Left lobe of liver (tissue), 2 donors: ENCODE results near the gene SLC35B1. TPM values are rescaled to one million over a fixed set of nuclear protein-coding genes. Genes with fewer than 3 reads are reported as not detected.

ENCODE experiments used
- ATAC-seq: fragments of 200-7000 bp; cut with Tn5 transposase; one replicate; pipeline ENCODE4 v1.9.1; 2020; ENCODE audit warnings: mild to moderate bottlenecking, moderate library complexity
- DNase-seq: peaks from one replicate; pipeline ENCODE4 v3.0.0-alpha.2; 2020; ENCODE audit warnings: low spot score
- total RNA-seq: library from RNA; stranded (reverse); gene quantifications from one replicate; pipeline ENCODE4 v1.2.1, GENCODE V29; 2021
- donor health status: DM: no; HTN: no; CAD: no; lungs with moderate emphysema.
- donor health status: DM: no; HTN: yes; CAD: no.

Gene SLC35B1, protein sequence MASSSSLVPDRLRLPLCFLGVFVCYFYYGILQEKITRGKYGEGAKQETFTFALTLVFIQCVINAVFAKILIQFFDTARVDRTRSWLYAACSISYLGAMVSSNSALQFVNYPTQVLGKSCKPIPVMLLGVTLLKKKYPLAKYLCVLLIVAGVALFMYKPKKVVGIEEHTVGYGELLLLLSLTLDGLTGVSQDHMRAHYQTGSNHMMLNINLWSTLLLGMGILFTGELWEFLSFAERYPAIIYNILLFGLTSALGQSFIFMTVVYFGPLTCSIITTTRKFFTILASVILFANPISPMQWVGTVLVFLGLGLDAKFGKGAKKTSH
- 54.5 TPM for total RNA-seq

DNA sequence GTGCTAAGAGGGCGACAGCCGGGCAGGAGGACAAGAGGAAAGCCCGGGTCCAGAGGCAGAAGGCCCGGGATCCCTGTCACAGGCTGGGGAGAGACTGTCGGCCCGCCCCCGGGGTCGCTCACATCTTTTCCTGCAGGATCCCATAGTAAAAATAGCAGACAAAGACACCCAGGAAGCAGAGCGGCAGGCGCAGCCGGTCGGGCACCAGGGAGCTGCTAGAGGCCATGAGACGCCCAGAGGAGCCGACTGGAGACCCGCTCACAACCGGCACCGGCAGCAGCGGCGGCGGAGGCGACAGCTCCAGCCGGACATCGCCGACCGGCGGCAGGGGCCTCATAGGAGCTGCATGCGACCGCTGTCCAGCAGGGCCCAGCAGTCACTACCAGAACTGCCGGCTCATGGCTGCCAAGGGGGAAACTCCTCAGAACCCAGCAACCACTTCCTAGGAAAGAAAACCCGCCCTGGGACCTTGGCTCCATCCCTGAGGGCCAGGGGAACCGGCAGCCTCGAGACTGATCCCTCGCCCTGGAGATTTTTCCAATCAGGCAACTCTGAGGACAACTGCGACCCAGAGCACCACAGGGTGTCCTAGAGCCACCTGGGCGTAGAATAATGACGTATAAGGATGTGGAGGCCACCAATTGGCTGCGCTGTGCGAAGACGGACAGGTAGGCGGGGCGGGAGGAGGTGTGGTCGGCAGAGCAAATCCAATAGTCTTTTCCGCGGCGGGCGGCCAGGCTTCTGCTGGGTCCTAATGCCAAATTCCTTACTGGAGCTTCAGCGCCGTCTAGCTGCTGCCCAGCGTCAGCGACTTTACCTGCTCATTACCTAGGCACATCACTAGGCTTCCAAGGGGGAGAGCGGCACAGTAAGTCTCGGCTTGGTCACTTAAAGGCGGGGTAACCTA, at the start of gene SLC35B1:
Gene SLC35B1, minus strand, starts transcription at position 357 of the 907 bp plus-strand sequence. Its CDS starts 131 bp downstream, at position 226.
- ATAC-seq (peak; percentile 92), DNase-seq (peak; percentile 99)

DNA sequence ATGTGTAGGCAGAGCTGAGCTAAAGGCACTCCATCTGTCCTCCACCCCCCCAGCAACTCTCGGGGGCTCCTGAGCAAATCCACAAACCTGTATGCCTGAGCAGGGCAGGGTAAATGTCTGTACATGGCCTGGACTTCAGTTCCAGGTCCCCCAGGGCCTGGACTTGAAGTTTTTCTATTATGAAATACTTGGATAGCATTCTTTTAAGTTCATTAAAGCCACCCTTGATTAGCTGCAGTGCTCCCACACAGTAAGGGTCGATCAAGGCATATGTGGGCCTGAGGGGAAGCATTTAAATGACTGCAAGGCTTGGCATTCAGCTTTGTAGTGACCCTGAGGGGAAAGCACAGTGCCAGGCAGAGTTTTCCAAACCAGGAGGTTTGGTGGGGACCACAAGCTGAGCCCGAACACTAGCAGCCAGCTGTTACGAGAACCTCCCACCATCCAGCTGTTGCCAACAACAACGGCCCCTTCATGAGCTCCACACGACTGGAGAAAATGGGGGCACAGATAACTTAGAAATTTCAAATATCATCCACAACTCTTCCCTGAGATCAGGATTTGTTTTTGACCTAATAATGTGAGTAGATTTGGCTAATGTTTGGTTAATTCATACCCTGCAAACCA, 49.5 kb upstream of the SLC35B1 start:
- DNase-seq (no peak), ATAC-seq (peak; percentile 65)

DNA sequence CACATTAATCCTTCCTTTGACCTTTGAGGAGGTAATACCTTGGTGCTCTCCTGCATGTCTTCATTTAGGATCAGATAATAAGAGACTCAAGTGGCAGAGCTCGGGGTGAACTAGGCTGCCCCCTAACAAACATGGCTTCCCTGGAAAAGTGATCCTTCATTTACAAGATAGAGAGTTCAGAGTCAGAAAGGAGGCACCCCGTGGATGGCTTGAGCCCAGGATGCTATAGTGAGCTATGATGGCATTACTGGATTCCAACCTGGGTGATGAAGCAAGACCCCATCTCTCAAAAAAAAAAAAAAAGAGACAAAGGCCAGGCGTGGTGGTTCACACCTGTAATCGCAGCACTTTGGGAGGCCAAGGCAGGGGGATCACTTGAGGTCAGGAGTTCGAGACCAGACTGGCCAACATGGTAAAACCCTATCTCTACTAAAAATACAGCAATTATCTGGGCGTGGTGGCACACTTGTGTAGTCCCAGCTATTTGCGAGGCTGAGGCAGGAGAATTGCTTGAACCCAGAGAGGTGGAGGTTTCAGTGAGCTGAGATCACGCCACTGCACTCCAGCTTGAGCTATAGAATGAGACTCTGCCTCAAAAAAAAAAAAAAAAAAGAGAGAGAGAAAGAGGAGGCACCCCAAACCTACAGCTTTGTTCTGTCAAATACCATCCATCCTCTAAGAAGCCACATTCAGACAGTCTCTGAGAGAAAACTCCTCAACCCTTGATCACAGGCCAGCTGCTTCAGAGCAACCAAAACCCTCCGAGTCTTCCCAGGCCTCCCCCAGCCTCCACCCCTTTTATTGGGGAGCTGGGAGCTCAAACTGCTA, 48.8 kb upstream of the SLC35B1 start:
- ATAC-seq (no peak), DNase-seq (no peak)

DNA sequence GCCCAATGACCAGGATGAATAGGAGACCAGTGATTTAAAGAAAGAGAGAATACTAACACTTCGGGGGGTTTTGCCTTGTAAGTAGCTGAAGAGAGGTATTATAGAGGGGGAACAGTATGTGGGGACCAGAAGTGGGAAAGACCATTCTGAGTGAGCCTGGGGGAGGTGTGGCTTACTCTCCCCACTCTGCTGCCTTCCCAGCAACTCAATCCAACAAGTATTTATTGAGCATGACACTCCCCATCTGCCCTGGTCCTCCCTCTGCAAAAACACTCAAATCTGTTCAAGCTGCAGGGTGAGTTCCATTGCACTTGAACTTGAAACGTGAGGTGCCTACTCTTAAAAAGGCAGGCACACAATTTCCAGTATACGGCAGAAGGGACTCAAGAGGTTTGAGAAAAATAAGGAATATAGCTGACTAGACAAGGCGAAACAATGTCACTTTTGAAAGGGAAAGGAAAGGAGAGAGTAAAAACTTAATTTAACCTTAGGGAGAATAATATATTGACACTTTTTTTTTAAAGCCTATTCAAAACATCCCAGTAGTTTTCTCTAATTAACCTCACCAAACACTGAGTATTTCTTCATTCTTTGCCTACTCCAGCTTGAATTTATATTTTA, 48.0 kb upstream of the SLC35B1 start:
- ATAC-seq (no peak), DNase-seq (no peak)

DNA sequence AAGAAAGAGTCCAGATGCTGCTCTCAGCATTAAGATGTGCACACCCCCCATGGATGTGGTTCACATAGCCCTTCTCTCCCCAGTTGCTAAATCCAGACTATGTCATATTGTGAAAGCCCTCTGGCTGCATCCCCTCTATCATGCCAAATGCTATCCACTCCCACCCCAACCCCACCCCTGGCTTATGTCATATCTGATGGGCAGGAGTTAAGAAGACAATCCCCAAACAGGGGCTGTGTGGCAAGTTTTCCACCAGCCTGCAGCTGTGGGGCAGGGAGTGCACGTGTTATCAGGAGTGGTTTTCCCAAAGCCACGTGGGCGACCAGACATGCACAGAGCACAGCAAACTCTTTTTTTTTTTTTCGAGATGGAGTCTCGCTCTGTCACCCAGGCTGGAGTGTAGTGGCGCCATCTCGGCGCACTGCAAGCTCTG, 46.2 kb upstream of the SLC35B1 start:
- DNase-seq = no peak
- ATAC-seq = peak; percentile 52

DNA sequence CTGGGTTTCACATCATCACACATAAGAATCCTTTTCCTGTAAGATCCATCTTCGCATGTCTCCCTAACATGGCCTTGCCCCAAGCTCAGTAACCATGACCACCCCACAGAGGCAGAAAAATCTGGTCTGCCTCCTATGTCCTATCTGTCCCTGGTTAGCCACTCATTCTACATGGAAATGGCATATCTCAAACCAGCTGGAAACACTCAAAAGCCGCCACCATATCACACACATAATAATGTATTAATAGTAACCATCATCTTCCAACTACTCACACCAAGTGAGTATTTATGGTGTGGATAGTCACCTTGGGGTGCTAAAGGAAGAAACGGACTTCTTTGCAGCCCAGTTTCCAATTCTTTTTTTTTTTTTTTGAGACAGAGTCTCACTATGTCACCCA, 44.7 kb upstream of the SLC35B1 start:
- DNase-seq (no peak), ATAC-seq (no peak)

DNA sequence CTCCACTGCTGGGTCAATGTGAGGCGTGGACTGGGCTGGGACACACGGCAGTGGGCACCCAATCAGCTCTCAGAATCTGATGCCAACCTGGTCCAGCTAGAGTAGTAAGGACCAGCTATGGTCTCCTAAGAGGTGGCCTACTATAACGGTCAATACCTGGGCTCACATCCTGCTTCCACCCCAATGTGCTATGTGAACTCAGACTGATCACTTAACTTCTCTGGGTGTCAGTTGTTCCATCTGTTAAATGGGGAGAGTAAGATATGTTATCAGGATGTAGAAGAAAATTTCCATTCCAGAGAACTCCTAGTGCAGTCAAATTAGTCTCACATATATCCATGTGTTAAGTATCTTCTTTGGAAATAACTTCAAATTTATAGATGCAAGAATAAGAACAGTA, 42.0 kb upstream of the SLC35B1 start:
- no peak for DNase-seq
- ATAC-seq = no peak

DNA sequence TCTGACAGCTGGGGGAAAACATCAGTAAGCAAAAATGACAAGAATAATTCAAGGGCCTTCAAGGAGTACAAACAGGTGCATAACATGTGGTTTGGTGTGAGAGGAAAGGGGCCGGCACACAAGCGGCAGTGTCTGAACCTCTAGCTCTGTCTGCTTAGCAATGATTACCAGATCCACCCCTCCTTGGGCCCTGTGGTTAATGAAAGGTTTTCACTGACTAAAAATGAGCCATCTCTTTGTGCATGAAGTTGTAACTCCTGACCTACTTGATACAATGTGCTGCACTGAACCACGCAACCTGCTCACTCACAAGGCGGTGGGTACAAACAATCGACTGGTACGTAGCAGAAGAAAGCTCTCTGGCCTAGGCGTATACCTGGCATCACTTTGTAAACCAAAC, 41.0 kb upstream of the SLC35B1 start:
- ATAC-seq = no peak
- DNase-seq = no peak

DNA sequence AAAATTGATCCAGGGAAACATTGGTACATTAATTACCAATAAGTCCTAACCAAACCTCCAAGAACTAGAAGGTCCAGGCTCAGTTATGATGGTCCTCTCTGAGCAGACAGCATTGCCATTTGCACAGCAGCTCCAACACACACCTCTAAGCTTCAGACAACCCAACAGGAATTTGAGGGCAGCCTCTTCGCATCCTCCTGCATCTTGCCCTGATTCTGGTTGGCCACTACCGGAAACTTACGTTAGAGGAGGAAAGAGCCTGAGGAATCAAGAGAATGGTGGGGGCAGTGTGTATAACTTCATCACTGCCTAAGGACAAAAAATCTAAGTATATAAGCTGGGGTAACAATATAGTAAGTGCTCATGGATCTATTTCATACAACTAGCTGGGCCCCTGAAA, 40.5 kb upstream of the SLC35B1 start:
- no peak for ATAC-seq
- DNase-seq = no peak

DNA sequence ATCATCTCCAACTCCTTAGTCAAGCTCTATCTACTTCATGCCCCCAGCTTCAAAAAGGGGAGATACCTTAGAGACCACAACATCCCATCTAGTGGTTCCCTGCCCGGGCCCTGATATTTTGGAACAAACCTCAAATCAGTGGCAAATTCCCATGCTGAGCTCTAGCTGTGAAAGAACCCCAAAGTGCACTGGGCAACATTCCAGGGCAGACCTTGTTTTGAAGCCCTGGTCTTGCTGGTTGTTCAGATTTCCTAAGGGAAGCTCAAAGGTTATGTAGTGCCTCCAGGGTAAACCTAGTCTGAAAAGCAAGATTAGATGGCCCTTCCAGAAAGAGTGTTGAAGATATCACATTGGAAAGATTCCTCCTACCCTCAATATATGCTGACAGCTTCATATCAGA, 39.9 kb upstream of the SLC35B1 start:
- DNase-seq (peak; percentile 75), ATAC-seq (peak; percentile 76)

DNA sequence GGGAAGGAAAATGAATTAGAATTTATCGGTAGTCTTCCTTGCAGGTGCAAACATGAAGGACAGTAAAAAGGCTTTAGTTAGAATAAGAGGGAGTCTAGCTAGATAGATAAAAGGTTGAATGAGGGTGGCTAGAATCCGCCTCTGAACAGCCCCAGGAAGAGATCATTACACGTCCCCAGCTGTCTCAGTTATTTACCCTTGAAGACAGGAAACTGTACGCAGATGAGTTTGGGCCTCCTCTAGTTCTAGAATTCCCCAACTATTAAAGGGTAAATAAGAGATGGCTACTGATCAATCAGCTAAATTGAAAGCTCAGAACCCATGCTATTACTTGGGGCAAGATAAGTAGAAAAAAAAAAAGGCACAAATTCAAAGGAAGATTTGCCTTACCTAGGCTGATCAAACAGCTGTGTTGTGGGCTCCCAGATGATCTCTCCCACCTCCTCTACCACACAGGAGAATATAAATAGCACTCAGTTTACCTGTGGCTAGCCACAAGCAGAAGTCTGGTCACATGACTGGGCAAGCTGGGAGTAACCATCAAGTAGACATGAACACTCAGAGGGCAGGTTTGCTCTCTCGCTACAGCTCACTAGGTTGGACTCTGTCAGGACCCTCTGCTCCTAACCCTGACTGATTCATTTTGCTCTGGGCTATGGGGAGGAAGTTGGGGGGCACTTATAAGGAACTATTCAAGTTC, 39.2 kb upstream of the SLC35B1 start:
- ATAC-seq = peak; percentile 13
- no peak for DNase-seq

DNA sequence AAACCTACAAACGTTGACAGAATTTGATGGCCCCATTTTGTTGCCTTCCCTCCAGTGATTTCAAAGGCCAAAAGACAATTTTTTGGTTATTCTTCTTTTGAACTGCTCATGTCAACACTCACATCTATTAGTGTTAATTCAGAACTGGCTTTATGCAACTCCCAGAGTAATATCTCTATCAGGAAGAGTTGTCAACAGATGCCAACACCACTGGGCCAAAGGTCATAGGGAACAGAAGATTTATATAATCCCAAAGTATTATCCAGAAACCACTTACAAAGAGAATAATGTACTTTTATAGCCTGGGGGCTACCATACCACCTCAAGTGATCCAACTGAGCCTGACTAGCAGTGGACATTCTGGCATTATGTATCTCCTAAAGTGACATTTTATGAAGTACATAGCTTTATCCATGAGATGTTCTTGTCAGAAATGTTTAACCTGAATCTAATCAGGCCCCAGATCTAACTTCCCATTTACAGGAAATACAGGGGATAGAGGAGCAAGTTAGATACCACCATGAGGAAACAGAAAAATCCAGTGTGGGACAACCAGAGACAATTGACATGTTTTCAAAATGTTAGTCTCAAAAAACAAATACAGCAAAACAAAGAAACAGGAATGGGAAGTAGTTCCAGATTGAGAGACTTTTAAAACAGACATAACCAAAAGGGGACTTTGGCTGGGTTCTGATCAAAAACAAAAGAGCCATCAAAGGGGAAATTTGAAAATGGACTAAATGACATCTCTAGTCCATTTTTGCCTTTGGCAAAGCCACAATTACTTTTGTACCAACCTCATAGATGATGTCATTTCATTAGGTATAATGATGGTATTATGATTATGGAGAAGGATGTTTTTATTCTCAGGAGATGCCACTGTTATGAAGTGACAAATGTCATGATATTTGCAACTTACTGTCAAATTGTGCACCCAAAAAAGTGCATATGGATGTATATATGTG, 37.7 kb upstream of the SLC35B1 start:
- DNase-seq = peak; percentile 59
- ATAC-seq = peak; percentile 79

DNA sequence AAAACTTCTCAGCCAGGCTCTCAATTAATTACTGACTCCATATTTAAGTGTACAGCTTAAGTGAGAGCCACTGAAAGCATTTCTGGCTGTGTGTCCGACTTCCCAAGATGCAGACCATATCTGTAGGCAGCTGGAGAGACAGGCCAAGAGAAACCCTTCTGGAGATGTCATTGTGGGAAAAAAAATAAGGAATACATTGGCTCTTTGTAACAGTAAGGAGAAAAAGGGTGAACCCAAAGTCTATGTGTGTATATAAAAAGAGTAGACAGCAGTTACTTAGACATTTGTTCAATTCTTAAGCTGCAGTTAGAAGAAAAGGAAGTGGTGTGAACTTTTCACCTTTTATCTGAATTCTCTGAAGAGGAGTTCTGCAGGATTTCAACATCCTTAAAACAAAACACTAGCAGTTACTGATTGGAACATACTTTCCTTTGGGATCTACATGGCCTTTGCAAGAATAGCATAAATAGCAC, 34.4 kb upstream of the SLC35B1 start:
- DNase-seq (no peak), ATAC-seq (no peak)

DNA sequence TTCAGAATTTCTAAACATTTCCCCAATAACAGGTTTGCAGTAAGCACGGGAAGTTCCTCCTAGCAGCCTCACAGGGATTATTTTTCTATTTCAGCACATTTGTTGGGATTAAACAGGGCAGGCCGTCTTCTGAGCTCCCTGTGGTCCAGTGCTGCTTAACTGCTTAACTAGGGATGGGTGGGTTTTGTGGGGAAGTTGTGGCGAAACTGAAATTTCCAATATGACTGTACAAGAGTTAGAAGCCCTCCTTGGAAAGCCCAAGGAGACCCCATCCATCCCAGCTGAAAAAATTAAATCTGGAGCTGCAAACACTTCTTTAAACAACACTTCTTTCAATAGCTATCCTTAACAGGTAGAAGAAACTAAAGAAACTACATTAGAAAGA, 33.9 kb upstream of the SLC35B1 start:
- no peak for DNase-seq
- no peak for ATAC-seq

DNA sequence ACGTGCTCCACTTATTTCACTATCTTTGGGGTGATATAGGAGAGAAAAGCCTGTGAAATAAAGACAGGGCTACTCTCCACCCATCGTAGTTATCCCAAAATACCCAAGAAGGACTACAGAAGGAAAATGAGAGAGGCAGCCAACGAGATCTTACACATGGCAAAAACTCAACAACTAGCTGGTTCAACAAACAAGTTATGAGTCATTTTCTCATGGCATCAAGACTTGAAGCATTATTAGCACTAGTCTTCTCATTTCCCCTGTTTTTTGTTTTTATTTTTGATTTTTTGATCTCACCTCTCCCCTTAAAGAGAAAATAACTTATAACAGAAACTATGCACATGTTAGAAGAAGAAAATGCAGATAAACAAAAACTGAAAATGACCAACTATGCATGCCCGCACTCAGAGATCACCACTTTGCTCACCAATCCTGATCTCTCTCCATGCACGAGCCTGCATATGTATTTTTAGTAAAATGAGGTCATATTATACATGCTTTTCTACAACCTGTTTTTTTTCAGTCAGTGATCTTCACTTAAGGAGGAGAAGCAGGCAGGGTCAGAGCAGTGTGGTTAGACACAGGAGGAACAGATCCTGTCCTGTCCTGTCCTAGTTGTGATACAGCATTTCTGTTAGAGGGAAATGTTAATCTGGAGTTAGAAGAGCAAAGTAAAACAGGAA, 33.4 kb upstream of the SLC35B1 start:
- no peak for ATAC-seq
- no peak for DNase-seq

DNA sequence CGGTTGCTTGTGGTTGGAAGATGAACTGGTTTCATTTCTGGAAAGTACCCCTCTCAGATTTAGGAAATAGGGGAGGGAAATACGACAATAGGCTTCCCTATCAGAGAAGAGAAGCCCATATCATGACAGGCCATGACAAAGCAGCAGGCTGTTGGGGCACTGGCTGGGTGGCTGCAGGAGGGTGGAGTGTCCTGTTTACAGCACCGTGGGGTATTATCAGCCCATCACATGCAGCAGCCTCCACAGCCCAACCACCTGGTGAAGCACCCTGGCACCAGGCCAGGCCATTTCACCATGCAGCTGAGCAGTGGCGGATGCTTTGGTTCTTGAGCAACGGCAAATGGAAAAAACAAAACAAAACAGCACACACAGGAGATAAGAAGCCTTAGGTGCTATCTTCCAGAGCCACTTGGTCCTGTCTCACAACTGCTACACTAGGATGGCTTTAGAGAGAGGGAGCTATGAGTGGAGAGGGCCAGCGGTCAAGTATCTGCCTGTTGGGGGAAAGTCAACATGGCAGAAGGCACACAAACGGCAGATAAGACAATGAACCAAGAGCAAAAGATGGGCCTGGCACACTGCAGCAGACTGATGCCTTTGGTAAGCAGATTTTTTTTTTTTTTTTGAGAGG, 32.0 kb upstream of the SLC35B1 start:
- ATAC-seq (peak; percentile 78), DNase-seq (peak; percentile 82)

DNA sequence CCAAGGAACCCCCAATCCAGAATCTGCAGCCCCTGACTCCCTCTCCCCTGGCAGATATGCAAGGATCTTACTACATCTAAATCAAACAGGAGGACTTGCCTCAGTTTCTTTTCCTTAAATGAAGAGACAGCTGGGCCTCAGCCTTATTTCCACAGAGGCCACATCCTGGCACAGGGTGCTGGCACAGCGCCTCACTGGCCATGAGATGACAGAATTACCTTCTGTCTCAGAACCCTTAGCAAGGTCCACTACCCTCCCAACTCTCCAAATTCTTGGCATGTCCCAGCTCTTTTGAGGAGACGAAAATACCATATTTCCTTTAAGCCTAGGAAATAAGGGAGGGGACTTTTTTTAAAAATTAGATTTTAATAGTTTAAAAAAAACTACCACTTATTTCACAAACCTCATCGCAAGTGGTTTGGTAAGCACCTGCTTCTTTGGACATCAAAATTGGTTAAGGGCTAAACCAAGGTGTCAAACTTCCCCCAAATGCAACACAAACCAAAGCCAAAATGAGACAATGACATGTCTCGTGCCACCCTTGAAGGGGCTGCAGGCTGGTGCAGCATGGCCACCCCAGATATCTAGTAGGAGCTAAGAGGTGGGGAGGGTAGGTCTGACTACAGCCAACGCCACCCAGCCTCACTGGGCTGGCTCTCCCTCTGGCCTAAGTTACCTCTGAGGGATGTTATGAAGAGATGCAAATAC, 30.8 kb upstream of the SLC35B1 start:
- ATAC-seq = peak; percentile 71
- DNase-seq = peak; percentile 60
